Motor neuron (in vitro differentiated cells): ENCODE results near the gene KRT31. TPM values are rescaled to one million over a fixed set of nuclear protein-coding genes. Genes with fewer than 3 reads are reported as not detected.
"Not testable (repeated sequence)": the region's sequence is repeated elsewhere in the genome, so short reads cannot be mapped to it uniquely, and the experiment has no call there.

Experiments
- ATAC-seq, 8 experiments: fragments of 200-7000 bp; cut with Tn5 transposase; replicated peaks in 6 of 8; 2 replicates each; pipeline ENCODE4 v1.8.0; 2021; ENCODE audit warnings: mild to moderate bottlenecking in 8 of 8, moderate library complexity in 8 of 8
- H3K27ac ChIP-seq, 2 donors: fragments of 250-450 bp; sonication (Bioruptor Pico); 2 replicates each; pipeline ENCODE4 v1.9.0; 2021; ENCODE audit warnings: antibody characterized with exemption in 2 of 2, mild to moderate bottlenecking in 2 of 2, moderate library complexity in 1 of 2
- H3K4me1 ChIP-seq, 2 donors: fragments of 250-450 bp; sonication (Bioruptor Pico); replicated peaks in 1 of 2; 2 replicates each; pipeline ENCODE4 v1.6.1; 2021; ENCODE audit warnings: antibody characterized with exemption in 2 of 2, mild to moderate bottlenecking in 2 of 2, moderate library complexity in 1 of 2
- H3K4me3 ChIP-seq, 5 donors: fragments of 250-450 bp; sonication (Bioruptor Pico); 2 replicates each; pipeline ENCODE4 v1.9.0; 2021; ENCODE audit warnings: antibody characterized with exemption in 5 of 5, mild to moderate bottlenecking in 5 of 5, moderate library complexity in 4 of 5
- WGBS, 10 experiments: fragments of 450-650 bp; shearing (Covaris generic); methylation state at CpG; one replicate each; pipeline ENCODE4 v1.0.0; 2022; 5-methylcytosine and 5-hydroxymethylcytosine counted together
- in situ Hi-C, 9 experiments: fragments of 400-800 bp; cut with MboI; loops; one replicate each; pipeline ENCODE4 v1.15.0; 2021; ENCODE audit warnings: low sequenced_read_pairs in 9 of 9, low pct_unique_long_range_greater_than_20kb in 2 of 9; ENCODE audit not compliant: unreplicated experiment in 9 of 9
- total RNA-seq, 8 experiments: library from RNA; unstranded; fragments of 300-600 nt; gene quantifications; 2 replicates each; pipeline versions ENCODE4 v1.2.3 to v1.2.4, GENCODE V29; 2022

The KRT31 gene
- total RNA-seq, 8 experiments from 2014 or later: 0.32 to 0.38 TPM; not detected in 6

GRCh38 chr17:41347869-41348760 lies 49.3 kb downstream of the KRT31 start:
- Histone ChIP-seq H3K4me1 (no peaks in the 10 kb centered on the region), H3K4me3 (no peak overlapping the region), H3K27ac (no peak overlapping the region)
- WGBS, 10 experiments: 35 to 100% (median 61%) methylated on average over 1 to 7 of the region's 7 CpGs
- in situ Hi-C loops: loop anchor here in 1 of 9 experiments (25.0 kb wide), 1 partner anchor 164 kb away; the partner anchor contains the start of genes KRT13 and KRT15
- peak in 3 of 8 experiments; percentile 27 to 65 (median 38) for ATAC-seq

DNA sequence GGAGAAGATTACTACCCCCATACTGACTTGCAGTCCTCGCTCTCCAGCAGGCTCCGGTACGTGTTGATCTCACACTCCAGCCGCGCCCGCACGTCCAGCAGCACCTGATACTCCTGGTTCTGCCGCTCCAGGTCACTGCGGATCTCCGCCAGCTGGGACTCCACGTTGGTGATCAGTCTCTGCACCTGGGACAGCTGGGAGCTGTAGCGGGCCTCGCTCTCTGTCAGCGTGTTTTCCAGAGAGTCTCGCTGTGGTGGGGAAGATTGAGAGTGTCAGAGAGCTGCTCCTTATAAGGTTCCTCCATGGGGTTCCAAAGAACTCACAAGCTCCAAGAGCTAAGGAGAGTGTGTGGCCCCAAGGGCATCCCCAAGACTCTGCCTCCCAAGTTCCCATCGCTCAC lies 51.0 kb downstream of the KRT31 start:
- H3K4me1 ChIP-seq, ATAC-seq, H3K27ac ChIP-seq, H3K4me3 ChIP-seq: not testable (repeated sequence)
- in situ Hi-C loops: loop anchor here in 1 of 9 experiments (25.0 kb wide), 1 partner anchor 166 kb away; the partner anchor contains the start of genes KRT13 and KRT15
- WGBS, 10 experiments: 83 to 100% (median 93%) methylated on average over 2 to 8 of the region's 16 CpGs; no CpG with 5 or more reads in 6 of the 10 experiments

DNA sequence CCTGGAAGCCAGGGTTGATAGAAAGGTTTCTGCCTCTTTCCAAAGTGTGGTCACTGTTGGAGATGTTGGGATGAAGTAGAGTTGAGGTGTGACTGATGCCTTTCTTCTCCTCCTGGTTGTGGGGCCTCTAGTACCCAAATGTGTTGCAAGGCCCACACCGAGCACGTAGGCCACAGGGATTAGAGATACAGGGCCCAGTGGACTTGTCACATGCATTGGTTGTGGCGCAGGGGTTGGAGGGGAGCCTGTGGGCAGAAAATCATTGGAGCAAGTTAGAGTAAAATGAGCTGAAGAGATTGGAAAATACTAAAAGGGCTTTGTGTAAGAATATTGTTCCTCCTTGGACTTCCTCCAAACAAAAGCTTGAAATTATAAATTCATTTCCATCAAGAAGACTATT lies 51.4 kb downstream of the KRT31 start:
- no peak overlapping the region for H3K27ac ChIP-seq
- in situ Hi-C loops: loop anchor here in 1 of 9 experiments (25.0 kb wide), 1 partner anchor 166 kb away; the partner anchor contains the start of genes KRT13 and KRT15
- no peak for ATAC-seq
- H3K4me3 ChIP-seq: no peak overlapping the region
- 40 to 100% (median 87%) methylated on average over 1 to 3 of the region's 3 CpGs; no CpG with 5 or more reads in 5 of the 10 experiments for WGBS, 10 experiments
- H3K4me1 ChIP-seq: no peaks in the 10 kb centered on the region

Other genes starting within 250 kb of the KRT31 start
- gene KRTAP4-5, start 247.8 kb downstream of the KRT31 start, total RNA-seq: not detected
- under 1 TPM in 1 of 8 experiments, not detected in 7; 0.18 TPM for gene KRTAP4-4, start 236.9 kb downstream of the KRT31 start, total RNA-seq
- not detected for gene KRTAP4-3, start 229.4 kb downstream of the KRT31 start, total RNA-seq
- not detected for gene KRTAP4-2, start 219.4 kb downstream of the KRT31 start, total RNA-seq
- not detected for gene KRTAP4-1, start 212.7 kb downstream of the KRT31 start, total RNA-seq
- gene KRTAP9-1, start 207.7 kb downstream of the KRT31 start, total RNA-seq: not detected
- gene KRTAP9-2, start 171.0 kb downstream of the KRT31 start, total RNA-seq: under 1 TPM in 1 of 8 experiments, not detected in 7; 0.85 TPM
- under 1 TPM in 1 of 8 experiments, not detected in 7; 0.21 TPM for gene KRTAP9-3, start 165.2 kb downstream of the KRT31 start, total RNA-seq
- not detected for gene KRTAP9-8, start 159.6 kb downstream of the KRT31 start, total RNA-seq
- gene KRTAP9-4, start 147.9 kb downstream of the KRT31 start, total RNA-seq: not detected
- under 1 TPM in 1 of 8 experiments, not detected in 7; 0.28 TPM for gene KRTAP9-9, start 142.2 kb downstream of the KRT31 start, total RNA-seq
- gene KRTAP9-6, start 132.2 kb downstream of the KRT31 start, total RNA-seq: not detected
- under 1 TPM in 1 of 8 experiments, not detected in 7; 0.45 TPM for gene KRTAP9-7, start 121.9 kb downstream of the KRT31 start, total RNA-seq
- under 1 TPM in 1 of 8 experiments, not detected in 7; 0.57 TPM for gene KRTAP29-1, start 94.8 kb downstream of the KRT31 start, total RNA-seq
- under 1 TPM in 4 of 8 experiments, not detected in 4; 0.17 to 1.00 (median 0.27) TPM for gene KRTAP16-1, start 88.3 kb downstream of the KRT31 start, total RNA-seq
- under 1 TPM in 1 of 8 experiments, not detected in 7; 0.57 TPM for gene KRTAP17-1, start 81.9 kb downstream of the KRT31 start, total RNA-seq
- not detected for gene KRT33A, start 46.8 kb downstream of the KRT31 start, total RNA-seq
- under 1 TPM in 1 of 8 experiments, not detected in 7; 0.13 TPM for gene KRT33B, start 27.8 kb downstream of the KRT31 start, total RNA-seq
- gene KRT34, start 15.3 kb downstream of the KRT31 start, total RNA-seq: under 1 TPM in 2 of 8 experiments, not detected in 6; 0.14 TPM
- under 1 TPM in 3 of 8 experiments, not detected in 5; 0.05 to 0.41 (median 0.33) TPM for gene KRT37, start 27.0 kb upstream of the KRT31 start, total RNA-seq
- gene KRT38, start 43.4 kb upstream of the KRT31 start, total RNA-seq: under 1 TPM in 3 of 8 experiments, not detected in 5; 0.11 to 0.92 (median 0.71) TPM
- gene KRT32, start 69.8 kb upstream of the KRT31 start, total RNA-seq: under 1 TPM in 1 of 8 experiments, not detected in 7; 0.05 TPM
- gene KRT35, start 83.5 kb upstream of the KRT31 start, total RNA-seq: under 1 TPM in 4 of 8 experiments, not detected in 4; 0.09 to 0.24 (median 0.17) TPM
- gene KRT36, start 92.3 kb upstream of the KRT31 start, total RNA-seq: under 1 TPM in 2 of 8 experiments, not detected in 6; 0.19 to 0.25 TPM
- 1 to 10 TPM in 1 of 8 experiments, under 1 TPM in 3, not detected in 4; 0.32 to 1.9 (median 0.67) TPM for gene KRT13, start 108.0 kb upstream of the KRT31 start, total RNA-seq
- 1 to 10 TPM in 2 of 8 experiments, under 1 TPM in 5, not detected in 1; 0.11 to 4.0 (median 0.25) TPM for gene KRT15, start 121.3 kb upstream of the KRT31 start, total RNA-seq
- 1 to 10 TPM in 3 of 8 experiments, under 1 TPM in 3, not detected in 2; 0.29 to 6.2 (median 0.86) TPM for gene KRT19, start 130.7 kb upstream of the KRT31 start, total RNA-seq
- 1 to 10 TPM in 1 of 8 experiments, under 1 TPM in 6, not detected in 1; 0.11 to 1.5 (median 0.46) TPM for gene KRT9, start 174.5 kb upstream of the KRT31 start, total RNA-seq
- gene KRT14, start 189.3 kb upstream of the KRT31 start, total RNA-seq: 1 to 10 TPM in 1 of 8 experiments, under 1 TPM in 4, not detected in 3; 0.18 to 1.3 (median 0.54) TPM
- 10 to 100 TPM in 1 of 8 experiments, 1 to 10 TPM in 3, not detected in 4; 1.0 to 26.9 (median 4.5) TPM for gene KRT16, start 215.2 kb upstream of the KRT31 start, total RNA-seq
- gene KRT17, start 227.0 kb upstream of the KRT31 start, total RNA-seq: 10 to 100 TPM in 3 of 8 experiments, 1 to 10 TPM in 1, under 1 TPM in 2, not detected in 2; 0.17 to 18.1 (median 5.8) TPM